Activated CD4-positive, alpha-beta T cell treated with anti-CD3 and anti-CD28 coated beads for 4 hours (primary cell): ENCODE results near the gene TLL2.
A peak's percentile ranks its signal among the peaks of the same experiment; 100 is the strongest.

Experiments
- DNase-seq, 2 donors: peaks; one replicate each; pipeline ENCODE4 v3.0.0-alpha.2; 2020

TLL2 gene

GRCh38 chr10:96505150-96506136 is 8.3 kb downstream of the TLL2 start:
- DNase-seq = no peak

DNA sequence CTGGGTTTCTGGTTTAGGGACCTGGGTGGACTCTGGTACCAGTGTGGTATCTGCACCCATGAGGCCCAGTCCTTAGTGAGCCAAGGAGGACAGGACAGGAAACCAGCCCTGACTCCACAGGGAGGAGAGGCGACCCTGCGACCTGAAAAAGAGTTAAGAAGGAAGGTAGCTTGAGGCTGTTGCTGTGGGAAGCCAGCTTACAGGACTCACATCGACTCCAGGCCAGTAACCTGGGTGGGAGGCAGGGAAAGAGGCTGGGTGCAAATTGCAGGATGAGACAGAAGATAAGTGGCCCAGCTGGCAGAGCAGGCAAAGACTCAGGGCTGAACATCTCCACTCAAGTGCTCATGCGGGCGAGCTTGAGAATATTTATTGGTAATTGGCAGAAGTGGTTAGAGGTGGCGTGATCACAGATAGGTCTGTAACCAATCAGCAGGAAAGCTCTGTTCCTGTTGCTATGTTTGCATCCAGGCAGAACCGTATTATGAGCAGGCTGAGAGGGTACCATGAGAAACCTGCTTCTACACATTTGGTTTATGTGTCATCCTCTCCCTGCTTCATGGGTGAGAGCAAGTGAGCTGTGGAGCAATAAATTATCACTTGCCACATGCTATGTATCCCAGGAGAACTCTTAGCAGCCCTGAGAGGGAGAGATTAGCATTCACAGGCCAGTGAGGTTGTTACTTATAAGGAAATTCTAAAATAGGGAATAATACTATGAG is 11.0 kb downstream of the TLL2 start:
- DNase-seq = no peak

DNA sequence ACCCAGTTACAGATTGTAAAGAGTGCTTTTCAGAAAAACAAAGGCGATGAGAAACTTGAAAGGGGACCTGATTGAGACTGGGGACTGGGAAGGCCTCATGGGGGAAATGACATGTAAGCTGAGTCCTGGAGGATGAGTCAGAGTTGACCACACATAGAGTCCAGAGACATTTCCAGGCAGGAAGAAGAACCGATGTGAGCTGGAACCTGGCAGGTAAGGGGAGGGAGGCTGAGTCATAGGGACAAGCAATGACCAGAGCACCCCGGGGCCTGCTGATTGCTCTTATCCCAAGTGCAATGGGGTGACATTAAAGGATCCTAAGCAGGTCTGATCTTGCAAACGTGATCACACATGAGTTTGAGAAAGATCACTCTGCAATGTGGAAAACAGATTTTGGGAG is 11.7 kb downstream of the TLL2 start:
- DNase-seq = no peak

DNA sequence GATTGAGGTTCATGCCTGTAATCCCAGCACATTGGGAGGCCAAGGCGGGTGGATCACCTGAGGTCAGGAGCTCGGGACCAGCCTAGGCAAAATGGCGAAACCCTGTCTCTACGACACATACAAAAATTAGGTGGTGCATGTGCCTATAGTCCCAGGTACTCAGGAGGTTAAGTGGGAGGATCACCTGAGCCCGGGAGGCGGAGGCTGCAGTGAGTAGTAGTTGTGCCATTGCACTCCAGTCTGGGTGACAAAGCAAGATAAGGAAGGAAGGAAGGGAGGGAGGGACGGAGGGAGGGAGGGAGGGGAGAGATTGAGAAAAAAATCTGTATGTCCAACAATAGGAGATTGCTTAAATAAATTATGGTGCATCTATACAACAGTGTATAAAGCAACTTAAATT is 13.2 kb downstream of the TLL2 start:
- no peak for DNase-seq

- no peak for DNase-seq
Measured at GRCh38 chr10:96500050-96500449, 13.7 kb downstream of the TLL2 start.

- DNase-seq = no peak
Measured at GRCh38 chr10:96497391-96497790, 16.3 kb downstream of the TLL2 start.

GRCh38 chr10:96496281-96496925 is 17.3 kb downstream of the TLL2 start:
- DNase-seq = no peak

GRCh38 chr10:96495544-96495943 is 18.2 kb downstream of the TLL2 start:
- DNase-seq = no peak

DNA sequence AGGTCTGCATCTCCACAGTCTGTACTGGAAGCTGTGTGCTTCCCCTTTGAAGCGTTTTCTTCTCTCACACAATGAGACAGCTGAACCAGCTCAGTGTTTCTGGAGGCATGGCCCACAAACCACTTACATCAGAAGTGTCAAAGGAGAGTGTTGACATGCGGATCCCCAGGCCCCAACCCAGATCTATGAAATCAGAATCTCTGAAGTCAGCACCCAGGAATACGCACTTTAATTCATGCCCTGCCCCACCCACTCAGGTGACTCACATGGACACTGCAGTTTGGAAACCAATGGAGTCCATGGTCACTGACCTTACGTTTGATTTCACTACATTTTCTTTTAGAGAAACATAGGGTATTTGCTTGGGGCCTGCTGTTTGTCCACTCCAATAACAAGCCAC is 19.0 kb downstream of the TLL2 start:
- no peak for DNase-seq

GRCh38 chr10:96493871-96494525 is 19.7 kb downstream of the TLL2 start:
- no peak for DNase-seq

- no peak for DNase-seq
Measured at GRCh38 chr10:96493254-96493653, 20.5 kb downstream of the TLL2 start.

- DNase-seq = no peak
Measured at GRCh38 chr10:96491303-96491702, 22.4 kb downstream of the TLL2 start.

- DNase-seq = no peak
Measured at GRCh38 chr10:96488161-96488935, 25.4 kb downstream of the TLL2 start.

DNA sequence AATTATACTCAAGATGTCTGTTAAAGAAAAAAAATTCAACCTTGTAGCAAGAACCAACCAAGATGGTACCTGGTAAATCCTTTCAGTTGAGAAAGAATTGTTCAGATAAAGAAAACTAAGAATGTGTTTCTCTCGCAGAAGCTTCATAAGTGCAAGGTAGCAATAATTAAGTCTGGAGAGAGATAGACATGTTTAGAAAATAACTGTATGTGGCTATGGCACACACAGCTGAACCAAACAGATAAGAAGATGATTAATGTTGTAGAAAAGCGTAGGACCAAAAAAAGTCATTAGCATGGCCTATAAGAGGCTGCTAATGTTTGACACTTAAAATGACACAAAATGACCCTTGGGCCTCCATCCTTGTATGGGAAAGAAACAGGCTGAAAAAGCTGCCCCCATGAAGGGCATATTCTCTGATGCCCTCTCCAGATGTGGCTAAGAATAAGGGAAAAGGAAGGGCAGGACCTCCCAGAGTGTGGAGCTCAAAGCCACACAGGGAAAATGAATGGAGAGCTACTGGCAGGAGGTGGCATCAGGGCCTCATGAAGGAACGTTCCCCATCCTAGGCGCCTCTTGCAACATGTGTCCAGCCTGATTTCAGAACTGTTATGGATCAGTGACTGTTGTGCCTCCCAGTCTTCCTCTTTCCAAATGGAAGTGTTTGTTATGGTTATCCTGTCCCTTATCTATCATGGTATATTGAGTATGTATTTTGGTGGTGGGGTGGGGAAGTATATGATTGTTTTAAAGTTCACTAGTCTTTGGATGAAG is 30.7 kb downstream of the TLL2 start:
- no peak for DNase-seq

GRCh38 chr10:96478355-96478754 is 35.4 kb downstream of the TLL2 start:
- DNase-seq = no peak

DNA sequence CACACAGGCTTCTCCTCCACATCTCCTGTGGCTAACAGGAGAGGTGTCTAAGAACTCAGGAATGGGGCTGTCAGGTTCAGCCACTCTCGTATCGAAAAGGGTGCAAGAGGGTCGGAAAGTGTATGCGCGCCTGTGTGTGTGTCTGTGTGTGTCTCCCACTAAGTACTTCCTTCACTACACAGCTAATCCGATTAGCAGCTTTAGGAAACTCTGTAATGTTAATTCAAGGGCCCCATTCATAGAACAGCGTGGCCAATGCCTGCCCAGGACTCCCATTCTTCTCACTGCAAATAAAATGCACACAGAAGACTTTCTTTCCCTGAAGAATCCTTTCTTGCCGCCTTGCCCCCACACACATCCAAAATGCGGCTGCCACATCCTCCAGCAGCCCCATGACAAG is 39.9 kb downstream of the TLL2 start:
- no peak for DNase-seq

- peak in 1 of 2 donors; percentile 8 for DNase-seq
Measured at GRCh38 chr10:96470116-96470743, 43.5 kb downstream of the TLL2 start.

DNA sequence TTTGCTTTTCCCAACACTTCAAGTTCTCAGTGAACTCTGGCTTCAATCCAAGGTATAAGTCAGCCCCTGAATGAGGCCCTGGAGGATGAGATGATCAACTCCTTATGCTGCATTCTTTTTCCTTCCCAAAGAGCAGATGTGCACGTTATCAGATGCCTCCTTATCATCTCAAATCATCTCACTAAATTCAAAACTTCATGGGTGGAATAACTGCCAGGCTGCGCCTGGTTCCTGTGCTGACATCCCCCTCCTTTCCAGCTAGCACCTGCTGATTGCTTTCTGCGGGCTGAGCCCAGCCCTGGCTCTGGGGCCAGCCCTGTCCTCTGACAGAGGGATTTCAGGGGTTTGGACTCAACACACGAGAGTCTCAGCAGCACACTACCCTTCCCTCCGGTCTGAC is 44.9 kb downstream of the TLL2 start:
- DNase-seq = no peak

DNA sequence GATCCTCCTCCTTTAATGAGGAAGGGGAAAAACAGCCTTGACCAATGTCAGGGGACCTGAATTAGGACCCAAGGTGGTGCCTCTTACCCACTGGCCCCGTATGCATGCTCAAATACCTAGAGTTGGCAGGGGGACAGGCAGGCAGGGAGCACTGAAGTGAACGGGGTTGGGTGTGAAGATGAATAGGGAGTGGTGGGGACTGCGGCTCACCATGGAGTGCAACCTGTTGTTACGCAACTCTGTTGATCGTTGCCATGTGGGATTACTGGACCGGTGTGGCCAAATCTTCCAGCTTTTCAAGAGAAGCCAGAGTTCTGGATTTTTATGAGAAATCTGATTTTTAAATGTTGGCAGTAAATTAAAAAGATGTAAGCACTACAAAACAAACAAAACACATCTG is 48.1 kb downstream of the TLL2 start:
- no peak for DNase-seq

- no peak for DNase-seq
Measured at GRCh38 chr10:96463562-96463961, 50.2 kb downstream of the TLL2 start.

DNA sequence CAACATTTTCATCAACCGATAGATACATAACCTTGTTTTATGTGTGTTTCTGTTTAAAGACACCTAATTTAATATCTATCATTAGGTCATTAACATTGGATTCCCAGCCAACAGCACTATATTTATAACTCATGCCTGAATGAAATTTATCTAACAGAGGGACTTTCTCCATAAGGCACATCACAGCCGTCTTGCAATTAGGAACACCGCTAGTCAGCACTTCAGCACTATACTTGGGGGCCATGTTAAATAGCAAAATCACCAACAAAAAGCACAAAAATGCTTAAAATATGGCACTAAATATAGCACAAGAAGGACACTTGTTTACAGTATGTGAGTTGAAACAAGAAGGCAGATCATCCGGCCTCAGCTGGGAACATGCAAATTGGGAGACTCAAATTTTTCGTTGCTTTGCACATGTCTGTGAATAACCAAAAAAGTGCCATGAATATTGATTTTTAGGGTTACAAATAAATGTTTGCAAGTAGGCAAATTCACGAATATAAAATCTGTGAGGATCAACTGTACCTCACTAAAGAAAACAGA is 51.0 kb downstream of the TLL2 start:
- no peak for DNase-seq
